C4-2B (cell line): ENCODE results near the gene TMEM175.

Experiments used
- H3K27ac ChIP-seq: fragments of 450-650 bp; 2 replicates; pipeline ENCODE4 v1.5.1; 2017
- CTCF ChIP-seq: fragments of 450-650 bp; conservative IDR thresholded peaks from 2 replicates; pipeline ENCODE4 v1.5.1; 2017; ENCODE audit warnings: mild to moderate bottlenecking
- ZFX ChIP-seq: fragments of 450-650 bp; IDR thresholded peaks from 2 replicates; pipeline ENCODE4 v1.6.1; 2017

Gene TMEM175

GRCh38 chr4:887034-887763 lies 45.1 kb upstream of the TMEM175 start:
- TF ChIP-seq ZFX (no peak), CTCF (no peak)

GRCh38 chr4:888029-888428 lies 44.2 kb upstream of the TMEM175 start:
- no peak for TF ChIP-seq ZFX
- no peak overlapping the region for H3K27ac ChIP-seq

More at GRCh38 chr4:887034-887763, 45.1 kb upstream of the TMEM175 start:
- H3K27ac ChIP-seq = no peak overlapping the region

- H3K27ac ChIP-seq = no peak overlapping the region; the same call in 1 of the 2 replicates
These were observed 42.7 kb upstream of the TMEM175 start for GRCh38 chr4:889516-889915.

GRCh38 chr4:890036-890695 lies 42.1 kb upstream of the TMEM175 start:
- no peak overlapping the region; the same call in 1 of the 2 replicates for H3K27ac ChIP-seq
- TF ChIP-seq ZFX = no peak
- no peak for TF ChIP-seq CTCF

More at GRCh38 chr4:889516-889915, 42.7 kb upstream of the TMEM175 start:
- TF ChIP-seq ZFX (no peak), CTCF (no peak)

- no peak for TF ChIP-seq ZFX
- TF ChIP-seq CTCF = no peak; the same call in 1 of the 2 replicates
These were observed 40.5 kb upstream of the TMEM175 start for GRCh38 chr4:891747-892146.

GRCh38 chr4:892780-893179 lies 39.5 kb upstream of the TMEM175 start:
- TF ChIP-seq CTCF (no peak), ZFX (no peak)
- no peak overlapping the region for H3K27ac ChIP-seq

More at GRCh38 chr4:891747-892146, 40.5 kb upstream of the TMEM175 start:
- no peak overlapping the region for H3K27ac ChIP-seq

GRCh38 chr4:893276-893994 lies 38.8 kb upstream of the TMEM175 start:
- no peak for TF ChIP-seq ZFX
- H3K27ac ChIP-seq = no peak overlapping the region
